ENCODE results near the gene FAM184B. TPM values are rescaled to one million over a fixed set of nuclear protein-coding genes. Genes with fewer than 3 reads are reported as not detected.

FAM184B gene
- total RNA-seq, 1 experiment from 2014 or later: 0.07 TPM

DNA sequence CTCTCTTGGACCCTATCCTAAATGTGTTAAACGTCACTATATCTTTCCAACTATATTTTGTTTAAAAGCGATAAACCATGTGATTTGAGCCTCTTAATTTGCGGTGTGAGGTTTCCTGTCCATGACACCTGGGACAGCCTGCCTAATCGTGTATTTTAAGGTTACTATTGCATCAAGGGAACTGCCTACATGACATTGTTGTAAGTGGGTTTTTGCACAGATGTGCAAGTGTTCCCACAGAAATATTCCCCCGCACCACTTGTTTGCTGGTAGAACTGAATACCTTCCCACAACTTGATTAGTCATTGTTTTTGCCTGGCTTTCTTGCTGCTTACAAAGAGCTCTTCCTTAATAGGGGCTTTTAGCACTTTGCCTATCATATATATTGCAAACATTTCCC is 5.1 kb upstream of the FAM184B start:
- ChIA-PET POLR2A (no interaction called here), CTCF (no interaction called here), RAD21 (ENCODE audit: low non-redundant PET in 1 of 2, low total read pairs in 2 of 2, uncharacterized antibody in 2 of 2, unreplicated experiment in 2 of 2) (no interaction called here)
- intact Hi-C loops (cut with micrococcal nuclease): no loop called here
- Histone ChIP-seq H3K27me3 (ENCODE audit: insufficient read depth, low read length) (no peaks in the 10 kb centered on the region), H2AFZ (ENCODE audit: low read depth, low read length, poor library complexity, severe bottlenecking) (no peak overlapping the region), H3K4me2 (ENCODE audit: low read length) (no peak overlapping the region), H3K4me3 (replicated peaks in 1 of 2; ENCODE audit: low read depth in 1 of 2, low read length in 2 of 2) (no peak overlapping the region), H3K9me2 (ENCODE audit: insufficient read depth) (no peaks in the 10 kb centered on the region), H3K27ac (ENCODE audit: low read depth, low read length) (no peak overlapping the region), H3K9me3 (ENCODE audit: control insufficient read depth in 1 of 2, insufficient read depth in 1 of 2, low read depth in 1 of 2, low read length in 2 of 2) (no peaks in the 10 kb centered on the region), H3K9ac (ENCODE audit: low read length) (no peak overlapping the region), H3K4me1 (ENCODE audit: control insufficient read depth in 1 of 2, insufficient read depth in 2 of 2, low read length in 2 of 2) (peaks cover 0 to 7% of the 10 kb centered on the region in 2 experiments; a peak in 1 of 4 replicates), H4K20me1 (ENCODE audit: insufficient read depth) (no peaks in the 10 kb centered on the region), H3K36me3 (ENCODE audit: control insufficient read depth in 1 of 2, insufficient read depth in 2 of 2, low read length in 2 of 2) (no peaks in the 10 kb centered on the region), H3K79me2 (ENCODE audit: insufficient read depth, low read length) (no peaks in the 10 kb centered on the region)
- TF ChIP-seq EGR1 (IDR thresholded peaks at IDR 0.05; ENCODE audit: low read depth) (no peak), JUND (IDR thresholded peaks at IDR 0.05) (no peak), POLR2AphosphoS5 (IDR thresholded peaks at IDR 0.05; ENCODE audit: low read depth, low read length) (no peak), POLR2A (IDR thresholded peaks at IDR 0.05; ENCODE audit: borderline replicate concordance, extremely low read depth, insufficient read depth, insufficient read length) (no peak), ELF1 (IDR thresholded peaks at IDR 0.05; ENCODE audit: borderline replicate concordance, low read depth) (no peak), TCF7L2 (IDR thresholded peaks at IDR 0.05; ENCODE audit: borderline replicate concordance, extremely low read depth, insufficient read depth, insufficient read length) (no peak), EZH2phosphoT487 (IDR thresholded peaks at IDR 0.05; ENCODE audit: borderline replicate concordance) (no peak), FOSL1 (IDR thresholded peaks at IDR 0.05; ENCODE audit: low read depth) (no peak), ZFX (IDR thresholded peaks at IDR 0.05) (no peak), YY1 (IDR thresholded peaks at IDR 0.05; ENCODE audit: extremely low read depth, insufficient replicate concordance, low read depth, low read length) (no peak), ZNF274 (IDR thresholded peaks at IDR 0.05; ENCODE audit: low read depth, low read length) (no peak), RAD21 (IDR thresholded peaks at IDR 0.05; ENCODE audit: low read depth) (no peak), SP1 (IDR thresholded peaks at IDR 0.05; ENCODE audit: low read depth) (no peak), EZH2 (IDR thresholded peaks at IDR 0.05) (no peak), SIN3A (IDR thresholded peaks at IDR 0.05; ENCODE audit: low read depth) (no peak), SRF (IDR thresholded peaks at IDR 0.05; ENCODE audit: low read depth) (no peak)
- TF ChIP-seq, protein P1, sequence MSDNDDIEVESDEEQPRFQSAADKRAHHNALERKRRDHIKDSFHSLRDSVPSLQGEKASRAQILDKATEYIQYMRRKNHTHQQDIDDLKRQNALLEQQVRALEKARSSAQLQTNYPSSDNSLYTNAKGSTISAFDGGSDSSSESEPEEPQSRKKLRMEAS (IDR thresholded peaks at IDR 0.05): no peak
- TF ChIP-seq, protein P2, sequence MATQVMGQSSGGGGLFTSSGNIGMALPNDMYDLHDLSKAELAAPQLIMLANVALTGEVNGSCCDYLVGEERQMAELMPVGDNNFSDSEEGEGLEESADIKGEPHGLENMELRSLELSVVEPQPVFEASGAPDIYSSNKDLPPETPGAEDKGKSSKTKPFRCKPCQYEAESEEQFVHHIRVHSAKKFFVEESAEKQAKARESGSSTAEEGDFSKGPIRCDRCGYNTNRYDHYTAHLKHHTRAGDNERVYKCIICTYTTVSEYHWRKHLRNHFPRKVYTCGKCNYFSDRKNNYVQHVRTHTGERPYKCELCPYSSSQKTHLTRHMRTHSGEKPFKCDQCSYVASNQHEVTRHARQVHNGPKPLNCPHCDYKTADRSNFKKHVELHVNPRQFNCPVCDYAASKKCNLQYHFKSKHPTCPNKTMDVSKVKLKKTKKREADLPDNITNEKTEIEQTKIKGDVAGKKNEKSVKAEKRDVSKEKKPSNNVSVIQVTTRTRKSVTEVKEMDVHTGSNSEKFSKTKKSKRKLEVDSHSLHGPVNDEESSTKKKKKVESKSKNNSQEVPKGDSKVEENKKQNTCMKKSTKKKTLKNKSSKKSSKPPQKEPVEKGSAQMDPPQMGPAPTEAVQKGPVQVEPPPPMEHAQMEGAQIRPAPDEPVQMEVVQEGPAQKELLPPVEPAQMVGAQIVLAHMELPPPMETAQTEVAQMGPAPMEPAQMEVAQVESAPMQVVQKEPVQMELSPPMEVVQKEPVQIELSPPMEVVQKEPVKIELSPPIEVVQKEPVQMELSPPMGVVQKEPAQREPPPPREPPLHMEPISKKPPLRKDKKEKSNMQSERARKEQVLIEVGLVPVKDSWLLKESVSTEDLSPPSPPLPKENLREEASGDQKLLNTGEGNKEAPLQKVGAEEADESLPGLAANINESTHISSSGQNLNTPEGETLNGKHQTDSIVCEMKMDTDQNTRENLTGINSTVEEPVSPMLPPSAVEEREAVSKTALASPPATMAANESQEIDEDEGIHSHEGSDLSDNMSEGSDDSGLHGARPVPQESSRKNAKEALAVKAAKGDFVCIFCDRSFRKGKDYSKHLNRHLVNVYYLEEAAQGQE (IDR thresholded peaks at IDR 0.05; ENCODE audit: low read depth): no peak
- TF ChIP-seq, protein P3, sequence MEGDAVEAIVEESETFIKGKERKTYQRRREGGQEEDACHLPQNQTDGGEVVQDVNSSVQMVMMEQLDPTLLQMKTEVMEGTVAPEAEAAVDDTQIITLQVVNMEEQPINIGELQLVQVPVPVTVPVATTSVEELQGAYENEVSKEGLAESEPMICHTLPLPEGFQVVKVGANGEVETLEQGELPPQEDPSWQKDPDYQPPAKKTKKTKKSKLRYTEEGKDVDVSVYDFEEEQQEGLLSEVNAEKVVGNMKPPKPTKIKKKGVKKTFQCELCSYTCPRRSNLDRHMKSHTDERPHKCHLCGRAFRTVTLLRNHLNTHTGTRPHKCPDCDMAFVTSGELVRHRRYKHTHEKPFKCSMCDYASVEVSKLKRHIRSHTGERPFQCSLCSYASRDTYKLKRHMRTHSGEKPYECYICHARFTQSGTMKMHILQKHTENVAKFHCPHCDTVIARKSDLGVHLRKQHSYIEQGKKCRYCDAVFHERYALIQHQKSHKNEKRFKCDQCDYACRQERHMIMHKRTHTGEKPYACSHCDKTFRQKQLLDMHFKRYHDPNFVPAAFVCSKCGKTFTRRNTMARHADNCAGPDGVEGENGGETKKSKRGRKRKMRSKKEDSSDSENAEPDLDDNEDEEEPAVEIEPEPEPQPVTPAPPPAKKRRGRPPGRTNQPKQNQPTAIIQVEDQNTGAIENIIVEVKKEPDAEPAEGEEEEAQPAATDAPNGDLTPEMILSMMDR (IDR thresholded peaks at IDR 0.05 in 2 of 3, conservative IDR thresholded peaks at IDR 0.05 in 1 of 3; ENCODE audit: borderline replicate concordance in 1 of 3, insufficient read depth in 1 of 3, low read depth in 2 of 3, low read length in 2 of 3): no peak
- TF ChIP-seq, protein P4, sequence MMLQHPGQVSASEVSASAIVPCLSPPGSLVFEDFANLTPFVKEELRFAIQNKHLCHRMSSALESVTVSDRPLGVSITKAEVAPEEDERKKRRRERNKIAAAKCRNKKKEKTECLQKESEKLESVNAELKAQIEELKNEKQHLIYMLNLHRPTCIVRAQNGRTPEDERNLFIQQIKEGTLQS (IDR thresholded peaks at IDR 0.05): no peak
- BruUV-seq (replicated peaks): no TSS peak
- ATAC-seq (no peak), DNase-seq (ENCODE audit: low read depth, low spot score) (no peak)

Measured in HCT116 (cell line).